ENCODE data around the gene GP1BB.

DNA sequence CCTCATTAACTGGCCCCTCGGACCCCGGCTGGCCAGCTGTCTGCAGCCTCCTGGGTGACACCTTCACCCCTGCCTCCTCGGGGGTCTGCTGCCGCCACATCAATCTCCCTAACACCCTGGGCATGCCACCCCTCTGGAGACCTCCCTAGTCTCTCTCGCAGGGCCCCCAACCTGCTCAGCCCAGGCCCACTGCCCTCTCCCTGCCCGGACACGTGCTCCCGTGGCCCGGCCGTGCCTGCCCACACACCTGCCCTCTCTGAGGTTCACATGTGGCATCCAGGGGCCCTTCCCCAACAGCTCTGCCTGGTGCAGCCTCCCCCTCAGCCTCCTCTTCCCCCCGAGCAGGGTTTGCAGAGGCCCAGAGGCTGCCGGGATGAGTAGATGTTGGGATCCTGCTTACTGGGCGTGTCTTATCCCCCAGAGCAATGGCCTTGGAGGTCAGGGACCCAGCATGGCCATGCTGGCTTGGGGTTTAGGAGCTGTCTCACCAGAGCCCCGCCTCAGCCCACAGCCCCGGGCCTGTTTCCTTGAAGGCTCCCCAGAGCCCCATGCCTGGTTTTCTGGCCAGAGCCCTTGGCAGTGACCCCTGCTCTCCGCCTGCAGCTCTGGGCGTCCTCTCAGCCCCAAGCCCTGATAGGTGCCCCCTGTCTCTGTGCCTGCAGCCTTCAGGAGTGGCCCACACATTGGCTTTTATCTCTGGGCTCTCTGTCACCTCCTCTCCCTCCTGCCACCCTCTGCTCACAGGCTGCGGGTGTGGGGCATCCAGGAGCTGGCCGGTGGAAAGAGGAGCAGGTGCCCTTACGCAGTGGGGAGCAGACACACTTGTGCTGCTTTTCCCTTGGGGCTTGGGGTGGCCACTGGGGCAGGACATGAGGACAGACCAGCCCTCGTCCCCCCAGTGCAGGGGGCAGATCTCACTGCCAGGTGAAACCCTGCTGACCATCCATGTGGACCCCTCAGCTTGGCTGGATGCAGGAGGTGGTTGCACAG, 34.7 kb upstream of the GP1BB start:
- TF ChIP-seq CTCF (conservative IDR thresholded peaks at IDR 0.05 in 1 of 2, IDR thresholded peaks at IDR 0.05 in 1 of 2; ENCODE audit: extremely low read depth in 1 of 2, insufficient read depth in 1 of 2, low read depth in 1 of 2, low read length in 2 of 2) (no peak), EZH2 (IDR thresholded peaks at IDR 0.05; ENCODE audit: borderline replicate concordance, low read length) (no peak)

All from mammary epithelial cell (primary cell).